K562 (cell line): Measurements from ENCODE around the gene MRPL40. TPM values are rescaled to one million over a fixed set of nuclear protein-coding genes. Genes with fewer than 3 reads are reported as not detected.

ENCODE experiments used
- HNRNPH1 ChIP-seq: fragments of 200-400 bp; formaldehyde crosslinking; optimal IDR thresholded peaks from 2 replicates; pipeline ENCODE3; 2017; ENCODE audit warnings: low read depth, mild to moderate bottlenecking, low read length, moderate library complexity
- MAZ ChIP-seq, 2 experiments: fragments of 450-650 bp in 1 of 2; sonication (generic) in 1 of 2; formaldehyde crosslinking; IDR thresholded peaks in 1 of 2; conservative IDR thresholded peaks in 1 of 2; 2 replicates each; pipeline versions ENCODE4 v1.4.0 to v1.5.0; 2020; ENCODE audit warnings: mild to moderate bottlenecking in 1 of 2, missing genetic modification reagents in 1 of 2
- NCOA6 ChIP-seq: fragments of 450-650 bp; IDR thresholded peaks from 2 replicates; pipeline ENCODE4 v1.6.1; 2017; ENCODE audit warnings: mild to moderate bottlenecking
- NR2C1 ChIP-seq, 2 experiments: fragments of 450-650 bp; IDR thresholded peaks; 2 replicates each; pipeline ENCODE4 v1.6.1; 2017; ENCODE audit warnings: mild to moderate bottlenecking in 2 of 2, antibody characterized with exemption in 1 of 2, inconsistent platforms in 1 of 2, missing compliant biosample characterization in 1 of 2, missing genetic modification characterization in 1 of 2
- OTX1 ChIP-seq: fragments of 450-650 bp; formaldehyde crosslinking; IDR thresholded peaks from 2 replicates; pipeline ENCODE4 v1.4.0; 2022; ENCODE audit warnings: mild to moderate bottlenecking
- RBM39 ChIP-seq: fragments of 200-400 bp; formaldehyde crosslinking; optimal IDR thresholded peaks from 2 replicates; pipeline ENCODE3; 2018; ENCODE audit warnings: low read depth, low read length
- SMARCA5 ChIP-seq: fragments of 450-650 bp; IDR thresholded peaks from 2 replicates; pipeline ENCODE4 v1.6.1; 2016
- ZNF644 ChIP-seq: fragments of 200-800 bp; sonication (Bioruptor generic); IDR thresholded peaks from 2 replicates; pipeline ENCODE4 v1.6.1; 2016; ENCODE audit warnings: low read depth, missing genetic modification characterization, missing compliant biosample characterization
- ZNF780A ChIP-seq: fragments of 250-450 bp; sonication (Bioruptor Pico); IDR thresholded peaks from 2 replicates; pipeline ENCODE4 v1.5.0; 2021; ENCODE audit warnings: mild to moderate bottlenecking
- polyA plus RNA-seq, 8 experiments: library from polyadenylated mRNA; depleted of rRNA in 4 of 8; stranded (reverse) in 5 of 8; unstranded in 3 of 8; fragments of >200 nt; fragmentation: Nextera tagmentation in 2 of 8; fragmentation: Illumina TruSeq in 1 of 8; extraction: Ambion mirVana in 2 of 8; extraction: Trizol in 1 of 8; gene quantifications; 2 replicates each; pipeline versions ENCODE4 v1.2.1 to v1.2.3, GENCODE V29; 2011 to 2014; ENCODE audit warnings: inconsistent platforms in 1 of 8, missing spikeins in 1 of 8
- total RNA-seq, 7 experiments: library from RNA; depleted of rRNA in 6 of 7; stranded (reverse); fragments of >200 nt in 6 of 7; fragmentation: Illumina TruSeq in 2 of 7; extraction: Trizol in 2 of 7; gene quantifications; 2 replicates each; pipeline versions ENCODE4 v1.2.1 to v1.2.3, GENCODE V29; 2011 to 2021; ENCODE audit warnings: low replicate concordance in 1 of 7
- TF ChIP-seq, protein P1 (sequence below): fragments of 450-650 bp; formaldehyde crosslinking; IDR thresholded peaks from 2 replicates; pipeline ENCODE4 v1.4.0; 2020; ENCODE audit warnings: mild to moderate bottlenecking, mixed read lengths
- TF ChIP-seq, protein P2 (sequence below): sonication (generic); formaldehyde crosslinking; IDR thresholded peaks from 2 replicates; pipeline ENCODE4 v1.4.0; 2020; ENCODE audit warnings: mild to moderate bottlenecking, missing genetic modification reagents
- TF ChIP-seq, protein P3 (sequence below): fragments of 200-600 bp; sonication (generic); IDR thresholded peaks from one replicate; pipeline ENCODE4 v1.6.1; 2012; ENCODE audit warnings: mild to moderate bottlenecking, low read depth, low read length, inconsistent platforms

Gene MRPL40
- total and polyA plus RNA-seq, 9 of the 15 experiments (the other 6 are each of a cell fraction or from before 2014, with no cell fraction given): 132 to 652 (median 208) TPM

DNA sequence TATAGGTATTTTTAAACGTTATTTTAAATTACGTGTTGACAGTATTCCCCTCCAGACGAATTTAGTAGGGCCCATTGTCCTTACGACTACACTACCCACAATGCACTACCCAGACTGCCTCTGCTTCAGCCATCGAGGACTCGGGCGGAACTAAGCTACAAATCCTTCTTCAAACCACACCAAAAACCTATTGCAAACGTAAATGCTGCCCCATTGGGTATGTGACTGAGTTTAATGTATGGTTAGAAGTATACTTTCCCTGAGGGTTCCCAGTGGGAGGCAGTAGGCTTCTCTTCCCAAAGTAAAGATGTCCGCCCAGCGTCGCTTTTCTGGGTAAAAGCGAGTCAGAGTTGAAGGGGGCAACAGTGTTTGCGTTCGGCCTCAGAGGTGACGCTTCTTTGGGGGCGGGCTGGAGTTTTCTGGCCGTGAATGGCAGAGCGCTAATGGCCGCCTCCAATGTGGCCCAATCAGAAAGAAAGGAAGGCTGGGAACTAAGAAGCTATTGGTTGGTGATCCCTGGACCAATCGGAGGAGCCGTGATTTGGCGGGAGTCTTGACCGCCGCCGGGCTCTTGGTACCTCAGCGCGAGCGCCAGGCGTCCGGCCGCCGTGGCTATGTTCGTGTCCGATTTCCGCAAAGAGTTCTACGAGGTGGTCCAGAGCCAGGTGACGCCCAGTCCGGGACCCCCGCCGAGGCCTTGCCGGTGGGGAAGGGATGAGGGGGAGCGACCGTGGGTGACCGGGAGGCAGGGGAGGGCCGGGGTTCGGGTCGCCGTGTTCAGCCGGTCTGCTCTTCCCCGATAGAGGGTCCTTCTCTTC is 47.2 kb downstream of the MRPL40 start, which contains the start of gene CDC45 (continued):
- TF ChIP-seq ZNF644 (tag) (no peak), SMARCA5 (no peak), MAZ (CRISPR knock-in tag; conservative IDR thresholded peaks at IDR 0.05 in 1 of 2, IDR thresholded peaks at IDR 0.05 in 1 of 2) (peak; percentile 81 to 97), NR2C1 (IDR thresholded peaks at IDR 0.05) (no peak), NR2C1 (tag; IDR thresholded peaks at IDR 0.05) (no peak), NCOA6 (no peak), ZNF780A (CRISPR knock-in tag) (no peak), OTX1 (CRISPR knock-in tag) (peak; percentile 98), RBM39 (no peak), HNRNPH1 (no peak)
- TF ChIP-seq, protein P1, sequence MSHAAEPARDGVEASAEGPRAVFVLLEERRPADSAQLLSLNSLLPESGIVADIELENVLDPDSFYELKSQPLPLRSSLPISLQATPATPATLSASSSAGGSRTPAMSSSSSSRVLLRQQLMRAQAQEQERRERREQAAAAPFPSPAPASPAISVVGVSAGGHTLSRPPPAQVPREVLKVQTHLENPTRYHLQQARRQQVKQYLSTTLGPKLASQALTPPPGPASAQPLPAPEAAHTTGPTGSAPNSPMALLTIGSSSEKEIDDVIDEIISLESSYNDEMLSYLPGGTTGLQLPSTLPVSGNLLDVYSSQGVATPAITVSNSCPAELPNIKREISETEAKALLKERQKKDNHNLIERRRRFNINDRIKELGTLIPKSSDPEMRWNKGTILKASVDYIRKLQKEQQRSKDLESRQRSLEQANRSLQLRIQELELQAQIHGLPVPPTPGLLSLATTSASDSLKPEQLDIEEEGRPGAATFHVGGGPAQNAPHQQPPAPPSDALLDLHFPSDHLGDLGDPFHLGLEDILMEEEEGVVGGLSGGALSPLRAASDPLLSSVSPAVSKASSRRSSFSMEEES: no peak
- TF ChIP-seq, protein P2, sequence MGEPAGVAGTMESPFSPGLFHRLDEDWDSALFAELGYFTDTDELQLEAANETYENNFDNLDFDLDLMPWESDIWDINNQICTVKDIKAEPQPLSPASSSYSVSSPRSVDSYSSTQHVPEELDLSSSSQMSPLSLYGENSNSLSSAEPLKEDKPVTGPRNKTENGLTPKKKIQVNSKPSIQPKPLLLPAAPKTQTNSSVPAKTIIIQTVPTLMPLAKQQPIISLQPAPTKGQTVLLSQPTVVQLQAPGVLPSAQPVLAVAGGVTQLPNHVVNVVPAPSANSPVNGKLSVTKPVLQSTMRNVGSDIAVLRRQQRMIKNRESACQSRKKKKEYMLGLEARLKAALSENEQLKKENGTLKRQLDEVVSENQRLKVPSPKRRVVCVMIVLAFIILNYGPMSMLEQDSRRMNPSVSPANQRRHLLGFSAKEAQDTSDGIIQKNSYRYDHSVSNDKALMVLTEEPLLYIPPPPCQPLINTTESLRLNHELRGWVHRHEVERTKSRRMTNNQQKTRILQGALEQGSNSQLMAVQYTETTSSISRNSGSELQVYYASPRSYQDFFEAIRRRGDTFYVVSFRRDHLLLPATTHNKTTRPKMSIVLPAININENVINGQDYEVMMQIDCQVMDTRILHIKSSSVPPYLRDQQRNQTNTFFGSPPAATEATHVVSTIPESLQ (CRISPR knock-in tag): no peak
- TF ChIP-seq, protein P3, sequence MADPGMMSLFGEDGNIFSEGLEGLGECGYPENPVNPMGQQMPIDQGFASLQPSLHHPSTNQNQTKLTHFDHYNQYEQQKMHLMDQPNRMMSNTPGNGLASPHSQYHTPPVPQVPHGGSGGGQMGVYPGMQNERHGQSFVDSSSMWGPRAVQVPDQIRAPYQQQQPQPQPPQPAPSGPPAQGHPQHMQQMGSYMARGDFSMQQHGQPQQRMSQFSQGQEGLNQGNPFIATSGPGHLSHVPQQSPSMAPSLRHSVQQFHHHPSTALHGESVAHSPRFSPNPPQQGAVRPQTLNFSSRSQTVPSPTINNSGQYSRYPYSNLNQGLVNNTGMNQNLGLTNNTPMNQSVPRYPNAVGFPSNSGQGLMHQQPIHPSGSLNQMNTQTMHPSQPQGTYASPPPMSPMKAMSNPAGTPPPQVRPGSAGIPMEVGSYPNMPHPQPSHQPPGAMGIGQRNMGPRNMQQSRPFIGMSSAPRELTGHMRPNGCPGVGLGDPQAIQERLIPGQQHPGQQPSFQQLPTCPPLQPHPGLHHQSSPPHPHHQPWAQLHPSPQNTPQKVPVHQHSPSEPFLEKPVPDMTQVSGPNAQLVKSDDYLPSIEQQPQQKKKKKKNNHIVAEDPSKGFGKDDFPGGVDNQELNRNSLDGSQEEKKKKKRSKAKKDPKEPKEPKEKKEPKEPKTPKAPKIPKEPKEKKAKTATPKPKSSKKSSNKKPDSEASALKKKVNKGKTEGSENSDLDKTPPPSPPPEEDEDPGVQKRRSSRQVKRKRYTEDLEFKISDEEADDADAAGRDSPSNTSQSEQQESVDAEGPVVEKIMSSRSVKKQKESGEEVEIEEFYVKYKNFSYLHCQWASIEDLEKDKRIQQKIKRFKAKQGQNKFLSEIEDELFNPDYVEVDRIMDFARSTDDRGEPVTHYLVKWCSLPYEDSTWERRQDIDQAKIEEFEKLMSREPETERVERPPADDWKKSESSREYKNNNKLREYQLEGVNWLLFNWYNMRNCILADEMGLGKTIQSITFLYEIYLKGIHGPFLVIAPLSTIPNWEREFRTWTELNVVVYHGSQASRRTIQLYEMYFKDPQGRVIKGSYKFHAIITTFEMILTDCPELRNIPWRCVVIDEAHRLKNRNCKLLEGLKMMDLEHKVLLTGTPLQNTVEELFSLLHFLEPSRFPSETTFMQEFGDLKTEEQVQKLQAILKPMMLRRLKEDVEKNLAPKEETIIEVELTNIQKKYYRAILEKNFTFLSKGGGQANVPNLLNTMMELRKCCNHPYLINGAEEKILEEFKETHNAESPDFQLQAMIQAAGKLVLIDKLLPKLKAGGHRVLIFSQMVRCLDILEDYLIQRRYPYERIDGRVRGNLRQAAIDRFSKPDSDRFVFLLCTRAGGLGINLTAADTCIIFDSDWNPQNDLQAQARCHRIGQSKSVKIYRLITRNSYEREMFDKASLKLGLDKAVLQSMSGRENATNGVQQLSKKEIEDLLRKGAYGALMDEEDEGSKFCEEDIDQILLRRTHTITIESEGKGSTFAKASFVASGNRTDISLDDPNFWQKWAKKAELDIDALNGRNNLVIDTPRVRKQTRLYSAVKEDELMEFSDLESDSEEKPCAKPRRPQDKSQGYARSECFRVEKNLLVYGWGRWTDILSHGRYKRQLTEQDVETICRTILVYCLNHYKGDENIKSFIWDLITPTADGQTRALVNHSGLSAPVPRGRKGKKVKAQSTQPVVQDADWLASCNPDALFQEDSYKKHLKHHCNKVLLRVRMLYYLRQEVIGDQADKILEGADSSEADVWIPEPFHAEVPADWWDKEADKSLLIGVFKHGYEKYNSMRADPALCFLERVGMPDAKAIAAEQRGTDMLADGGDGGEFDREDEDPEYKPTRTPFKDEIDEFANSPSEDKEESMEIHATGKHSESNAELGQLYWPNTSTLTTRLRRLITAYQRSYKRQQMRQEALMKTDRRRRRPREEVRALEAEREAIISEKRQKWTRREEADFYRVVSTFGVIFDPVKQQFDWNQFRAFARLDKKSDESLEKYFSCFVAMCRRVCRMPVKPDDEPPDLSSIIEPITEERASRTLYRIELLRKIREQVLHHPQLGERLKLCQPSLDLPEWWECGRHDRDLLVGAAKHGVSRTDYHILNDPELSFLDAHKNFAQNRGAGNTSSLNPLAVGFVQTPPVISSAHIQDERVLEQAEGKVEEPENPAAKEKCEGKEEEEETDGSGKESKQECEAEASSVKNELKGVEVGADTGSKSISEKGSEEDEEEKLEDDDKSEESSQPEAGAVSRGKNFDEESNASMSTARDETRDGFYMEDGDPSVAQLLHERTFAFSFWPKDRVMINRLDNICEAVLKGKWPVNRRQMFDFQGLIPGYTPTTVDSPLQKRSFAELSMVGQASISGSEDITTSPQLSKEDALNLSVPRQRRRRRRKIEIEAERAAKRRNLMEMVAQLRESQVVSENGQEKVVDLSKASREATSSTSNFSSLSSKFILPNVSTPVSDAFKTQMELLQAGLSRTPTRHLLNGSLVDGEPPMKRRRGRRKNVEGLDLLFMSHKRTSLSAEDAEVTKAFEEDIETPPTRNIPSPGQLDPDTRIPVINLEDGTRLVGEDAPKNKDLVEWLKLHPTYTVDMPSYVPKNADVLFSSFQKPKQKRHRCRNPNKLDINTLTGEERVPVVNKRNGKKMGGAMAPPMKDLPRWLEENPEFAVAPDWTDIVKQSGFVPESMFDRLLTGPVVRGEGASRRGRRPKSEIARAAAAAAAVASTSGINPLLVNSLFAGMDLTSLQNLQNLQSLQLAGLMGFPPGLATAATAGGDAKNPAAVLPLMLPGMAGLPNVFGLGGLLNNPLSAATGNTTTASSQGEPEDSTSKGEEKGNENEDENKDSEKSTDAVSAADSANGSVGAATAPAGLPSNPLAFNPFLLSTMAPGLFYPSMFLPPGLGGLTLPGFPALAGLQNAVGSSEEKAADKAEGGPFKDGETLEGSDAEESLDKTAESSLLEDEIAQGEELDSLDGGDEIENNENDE: peak; percentile 59
